K562 (cell line): ENCODE data around the gene EVA1A. TPM values are rescaled to one million over a fixed set of nuclear protein-coding genes. Genes with fewer than 3 reads are reported as not detected.

ENCODE experiments used
- ATAC-seq: fragments of 200-7000 bp; cut with Tn5 transposase; 3 replicates; pipeline ENCODE4 v1.9.1; 2020; ENCODE audit warnings: moderate library complexity
- BruUV-seq: library from RNA; stranded (reverse); fragments of 400-500 nt; replicated peaks from 2 replicates; lab custom pipeline; 2021; lab: Mats Ljungman, UMichigan
- CTCF ChIA-PET: fragments of 300-600 bp; formaldehyde crosslinking; extraction: SDS; loops from one replicate; lab custom pipeline; 2021; ENCODE audit warnings: low intra/inter-chr PET ratio; lab: Yijun Ruan, JAX
- POLR2A ChIA-PET: fragments of 300-600, 350-650 bp; sonication (Branson Sonifier 250); formaldehyde crosslinking; extraction: SDS; loops from one replicate; lab custom pipeline; 2021; ENCODE audit warnings: antibody characterized with exemption, inconsistent platforms; lab: Yijun Ruan, JAX
- DNase-seq, 4 experiments: peaks; one replicate each; pipeline versions ENCODE4 v3.0.0 to v3.0.0-alpha.2; 2011 to 2018; ENCODE audit warnings: low spot score in 3 of 4, mixed read lengths in 3 of 4; ENCODE audit errors: extremely low read depth in 1 of 4
- FAIRE-seq: peaks from 2 replicates; lab custom pipeline; 2011; peaks lifted over from hg19 to GRCh38; lab: Jason Lieb, UNC
- H2AFZ ChIP-seq: 2 replicates; pipeline ENCODE4 v1.6.0; 2011; ENCODE audit warnings: low read depth, low read length, control low read depth, inconsistent platforms
- H3K27ac ChIP-seq: fragments of 200-600 bp; 3 replicates; pipeline ENCODE4 v1.8.0; 2011; ENCODE audit warnings: low read depth, mild to moderate bottlenecking, control low read depth, inconsistent platforms, low read length, moderate library complexity, mixed read lengths; ENCODE audit errors: extremely low read depth
- H3K27me3 ChIP-seq, 2 experiments: fragments of 300-600 bp in 1 of 2; 2 replicates in 1 of 2; 3 replicates in 1 of 2; pipeline versions ENCODE4 v1.6.0 to v1.8.0; 2011; ENCODE audit warnings: inconsistent platforms in 2 of 2, low read length in 2 of 2, mild to moderate bottlenecking in 1 of 2, mixed read lengths in 1 of 2, moderate library complexity in 1 of 2; ENCODE audit not compliant: control insufficient read depth in 2 of 2, insufficient read depth in 2 of 2
- H3K36me3 ChIP-seq: fragments of 300-600 bp; 3 replicates; pipeline ENCODE4 v1.8.0; 2011; ENCODE audit warnings: mild to moderate bottlenecking, low read length, inconsistent platforms; ENCODE audit not compliant: control insufficient read depth, insufficient read depth
- H3K4me1 ChIP-seq, 2 experiments: fragments of 200-600 bp in 1 of 2; replicated peaks in 1 of 2; 2 replicates in 1 of 2; 3 replicates in 1 of 2; pipeline versions ENCODE4 v1.5.1 to v1.8.0; 2011; ENCODE audit warnings: inconsistent platforms in 2 of 2, low read length in 2 of 2, mild to moderate bottlenecking in 1 of 2, mixed read lengths in 1 of 2, moderate library complexity in 1 of 2; ENCODE audit not compliant: control insufficient read depth in 2 of 2, insufficient read depth in 2 of 2
- H3K4me2 ChIP-seq: 2 replicates; pipeline ENCODE4 v1.6.1; 2011; ENCODE audit warnings: low read length, control low read depth, inconsistent platforms, mixed read lengths; ENCODE audit not compliant: insufficient read depth
- H3K4me3 ChIP-seq: fragments of 200-600 bp; sonication (generic), shearing (Covaris generic); 2 replicates; pipeline ENCODE4 v1.5.1; 2016; ENCODE audit warnings: control low read depth, inconsistent platforms
- H3K79me2 ChIP-seq: fragments of 200-600 bp; 3 replicates; pipeline ENCODE4 v1.8.0; 2011; ENCODE audit warnings: low read length, inconsistent platforms; ENCODE audit not compliant: control insufficient read depth, insufficient read depth
- H3K9ac ChIP-seq, 2 experiments: 2 replicates each; pipeline versions ENCODE4 v1.6.0 to v1.6.1; 2011; ENCODE audit warnings: low read depth in 2 of 2, low read length in 2 of 2, control low read depth in 1 of 2, inconsistent platforms in 1 of 2, mild to moderate bottlenecking in 1 of 2, mixed read lengths in 1 of 2; ENCODE audit not compliant: insufficient read depth in 1 of 2
- H3K9me1 ChIP-seq: one replicate; pipeline ENCODE4 v1.6.0; 2011; ENCODE audit warnings: inconsistent platforms, mild to moderate bottlenecking, low read length, moderate library complexity; ENCODE audit not compliant: control insufficient read depth, insufficient read depth
- H3K9me3 ChIP-seq: replicated peaks from 2 replicates; pipeline ENCODE4 v1.5.1; 2011; ENCODE audit warnings: low read depth, low read length, inconsistent platforms; ENCODE audit not compliant: control insufficient read depth, insufficient read depth
- H4K20me1 ChIP-seq: replicated peaks from 2 replicates; pipeline ENCODE4 v1.6.1; 2011; ENCODE audit warnings: low read length, inconsistent platforms, mixed read lengths; ENCODE audit not compliant: control insufficient read depth, insufficient read depth
- DMBX1 ChIP-seq: fragments of 250-450 bp; sonication (Bioruptor Pico); IDR thresholded peaks from 2 replicates; pipeline ENCODE4 v1.8.0; 2022; ENCODE audit warnings: inconsistent platforms, mild to moderate bottlenecking, moderate library complexity, borderline replicate concordance
- ETV1 ChIP-seq: fragments of 450-650 bp; conservative IDR thresholded peaks from 2 replicates; pipeline ENCODE4 v1.6.1; 2016; ENCODE audit warnings: missing genetic modification characterization, control low read depth, low read depth, missing compliant biosample characterization
- FIP1L1 ChIP-seq: fragments of 200-400 bp; formaldehyde crosslinking; IDR thresholded peaks from 2 replicates; pipeline ENCODE4 v1.6.1; 2018; ENCODE audit warnings: mild to moderate bottlenecking, low read depth, low read length; ENCODE audit not compliant: poor library complexity, severe bottlenecking
- GABPA ChIP-seq: fragments of 200-800 bp; sonication (Bioruptor generic); conservative IDR thresholded peaks from 2 replicates; pipeline ENCODE4 v1.6.1; 2016; ENCODE audit warnings: low read depth, missing genetic modification characterization, missing compliant biosample characterization
- HNRNPH1 ChIP-seq: fragments of 200-400 bp; formaldehyde crosslinking; optimal IDR thresholded peaks from 2 replicates; pipeline ENCODE3; 2017; ENCODE audit warnings: low read depth, mild to moderate bottlenecking, low read length, moderate library complexity
- HNRNPK ChIP-seq: fragments of 200-400 bp; formaldehyde crosslinking; IDR thresholded peaks from one replicate; pipeline ENCODE4 v1.6.1; 2018; ENCODE audit warnings: mild to moderate bottlenecking, low read depth, low read length; ENCODE audit not compliant: poor library complexity, severe bottlenecking
- IFI16 ChIP-seq: fragments of 250-450 bp; sonication (Bioruptor Pico); IDR thresholded peaks from 2 replicates; pipeline ENCODE4 v2.1.2; 2022; ENCODE audit warnings: mild to moderate bottlenecking, inconsistent platforms
- ILK ChIP-seq: fragments of 450-650 bp; IDR thresholded peaks from 2 replicates; pipeline ENCODE4 v1.6.1; 2016; ENCODE audit warnings: missing genetic modification characterization, low read depth, mild to moderate bottlenecking, missing compliant biosample characterization, moderate library complexity, borderline replicate concordance
- JUND ChIP-seq, 2 experiments: IDR thresholded peaks; 2 replicates in 1 of 2; 3 replicates in 1 of 2; pipeline ENCODE4 v1.6.1; 2011; ENCODE audit warnings: borderline replicate concordance in 2 of 2, low read depth in 2 of 2, low read length in 2 of 2, improper control_type of control experiment in 1 of 2, missing biosample characterization in 1 of 2, missing genetic modification characterization in 1 of 2, missing genetic modification reagents in 1 of 2
- KDM5B ChIP-seq: fragments of 200-600 bp; sonication (generic); IDR thresholded peaks from 2 replicates; pipeline ENCODE4 v1.6.1; 2012; ENCODE audit warnings: low read depth, mild to moderate bottlenecking, moderate library complexity, low read length, control low read depth, inconsistent platforms; ENCODE audit not compliant: insufficient replicate concordance
- SREBF2 ChIP-seq: sonication (generic); formaldehyde crosslinking; IDR thresholded peaks from 2 replicates; pipeline ENCODE4 v1.4.0; 2020; ENCODE audit warnings: mild to moderate bottlenecking, missing genetic modification reagents
- U2AF1 ChIP-seq: fragments of 200-400 bp; formaldehyde crosslinking; optimal IDR thresholded peaks from 2 replicates; pipeline ENCODE3; 2017; ENCODE audit warnings: mild to moderate bottlenecking, low read depth, low read length, moderate library complexity
- WHSC1 ChIP-seq: IDR thresholded peaks from one replicate; pipeline ENCODE4 v1.6.1; 2012; ENCODE audit warnings: low read length, control low read depth, inconsistent platforms
- YBX1 ChIP-seq: fragments of 450-650 bp; IDR thresholded peaks from 2 replicates; pipeline ENCODE4 v1.7.1; 2016; ENCODE audit warnings: mild to moderate bottlenecking
- ZC3H4 ChIP-seq: sonication (generic); formaldehyde crosslinking; IDR thresholded peaks from 2 replicates; pipeline ENCODE4 v1.9.0; 2021; ENCODE audit warnings: missing genetic modification reagents, borderline replicate concordance
- ZNF232 ChIP-seq: sonication (generic); formaldehyde crosslinking; IDR thresholded peaks from 2 replicates; pipeline ENCODE4 v1.8.0; 2022; ENCODE audit warnings: mild to moderate bottlenecking, missing genetic modification reagents
- ZNF561 ChIP-seq: fragments of 450-650 bp; formaldehyde crosslinking; conservative IDR thresholded peaks from 2 replicates; pipeline ENCODE4 v1.4.0; 2020; ENCODE audit warnings: mild to moderate bottlenecking, moderate library complexity
- ZNF57 ChIP-seq: fragments of 450-650 bp; formaldehyde crosslinking; IDR thresholded peaks from 2 replicates; pipeline ENCODE4 v1.4.0; 2020; ENCODE audit warnings: mild to moderate bottlenecking, moderate library complexity
- ZNF589 ChIP-seq: fragments of 200-800 bp; sonication (Bioruptor generic); IDR thresholded peaks from 2 replicates; pipeline ENCODE4 v1.6.1; 2016; ENCODE audit warnings: low read depth, missing genetic modification characterization, missing compliant biosample characterization
- WGBS: fragments of 100-300 bp; shearing (Covaris generic); methylation state at CpG from one replicate; pipeline ENCODE4 v1.1.6; 2016; ENCODE audit warnings: low coverage, mixed read lengths; ENCODE audit not compliant: insufficient coverage; ENCODE audit errors: missing lambda C conversion rate; 5-methylcytosine and 5-hydroxymethylcytosine counted together
- in situ Hi-C: fragments of 300-500 bp; cut with MboI; formaldehyde crosslinking; loops from 4 replicates; pipeline ENCODE4 v1.15.0; 2018; ENCODE audit warnings: inconsistent platforms, mixed read lengths
- intact Hi-C: fragments of 100-400 bp; cut with micrococcal nuclease; formaldehyde crosslinking; loops from 2 replicates; pipeline ENCODE4 v1.14.2; 2022
- polyA plus RNA-seq, 8 experiments: library from polyadenylated mRNA; depleted of rRNA in 4 of 8; stranded (reverse) in 5 of 8; unstranded in 3 of 8; fragments of >200 nt; fragmentation: Nextera tagmentation in 2 of 8; fragmentation: Illumina TruSeq in 1 of 8; extraction: Ambion mirVana in 2 of 8; extraction: Trizol in 1 of 8; gene quantifications; 2 replicates each; pipeline versions ENCODE4 v1.2.1 to v1.2.3, GENCODE V29; 2011 to 2014; ENCODE audit warnings: inconsistent platforms in 1 of 8, missing spikeins in 1 of 8
- total RNA-seq, 7 experiments: library from RNA; depleted of rRNA in 6 of 7; stranded (reverse); fragments of >200 nt in 6 of 7; fragmentation: Illumina TruSeq in 2 of 7; extraction: Trizol in 2 of 7; gene quantifications; 2 replicates each; pipeline versions ENCODE4 v1.2.1 to v1.2.3, GENCODE V29; 2011 to 2021; ENCODE audit warnings: low replicate concordance in 1 of 7
- TF ChIP-seq, protein P1 (sequence below): fragments of 450-650 bp; IDR thresholded peaks from one replicate; pipeline ENCODE4 v1.6.1; 2018; ENCODE audit warnings: mild to moderate bottlenecking, moderate library complexity; ENCODE audit not compliant: partially characterized antibody

The EVA1A gene
- total and polyA plus RNA-seq, 9 of the 15 experiments (the other 6 are each of a cell fraction or from before 2014, with no cell fraction given) = not detected

DNA sequence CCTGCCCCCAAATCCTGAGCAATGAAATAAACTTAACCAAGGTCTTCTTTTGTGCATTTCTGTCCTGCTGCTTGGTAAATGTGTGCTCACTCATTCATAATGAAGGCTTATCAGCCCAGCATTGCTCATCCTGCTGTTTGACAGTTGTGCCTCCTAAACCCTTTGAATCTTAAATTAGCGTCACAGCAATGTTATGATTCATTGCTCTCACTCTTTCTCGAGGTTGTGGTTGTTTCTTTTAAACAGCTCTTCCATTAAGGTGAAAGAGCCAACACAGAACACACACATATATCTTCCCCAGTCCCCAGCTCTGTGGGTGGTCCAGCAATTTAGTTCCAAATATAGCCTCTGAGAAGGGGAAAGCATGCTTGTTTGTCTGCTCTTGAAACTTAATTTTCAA lies 84.0 kb downstream of the EVA1A start:
- H3K9me3 ChIP-seq = no peaks in the 10 kb centered on the region
- FAIRE-seq = no peak
- H3K27me3 ChIP-seq = no peaks in the 10 kb centered on the region
- H3K9me1 ChIP-seq = no peaks in the 10 kb centered on the region
- ChIA-PET POLR2A (no interaction called here), CTCF (no interaction called here)
- no peaks in the 10 kb centered on the region for H3K36me3 ChIP-seq
- TF ChIP-seq FIP1L1 (no peak), ZC3H4 (CRISPR knock-in tag) (no peak), WHSC1 (no peak), DMBX1 (CRISPR knock-in tag) (no peak), YBX1 (no peak), JUND (IDR thresholded peaks at IDR 0.05; ENCODE audit: borderline replicate concordance, low read depth, low read length) (no peak), JUND (tag; IDR thresholded peaks at IDR 0.05; ENCODE audit: borderline replicate concordance, low read depth, low read length) (no peak), ZNF232 (no peak), HNRNPH1 (no peak), HNRNPK (no peak), IFI16 (CRISPR knock-in tag) (no peak), ZNF561 (CRISPR knock-in tag) (no peak), GABPA (tag) (no peak), KDM5B (no peak), ZNF589 (CRISPR knock-in tag) (no peak), U2AF1 (no peak), ZNF57 (CRISPR knock-in tag) (no peak), ILK (tag) (no peak), SREBF2 (no peak), ETV1 (tag) (no peak)
- TF ChIP-seq, protein P1, sequence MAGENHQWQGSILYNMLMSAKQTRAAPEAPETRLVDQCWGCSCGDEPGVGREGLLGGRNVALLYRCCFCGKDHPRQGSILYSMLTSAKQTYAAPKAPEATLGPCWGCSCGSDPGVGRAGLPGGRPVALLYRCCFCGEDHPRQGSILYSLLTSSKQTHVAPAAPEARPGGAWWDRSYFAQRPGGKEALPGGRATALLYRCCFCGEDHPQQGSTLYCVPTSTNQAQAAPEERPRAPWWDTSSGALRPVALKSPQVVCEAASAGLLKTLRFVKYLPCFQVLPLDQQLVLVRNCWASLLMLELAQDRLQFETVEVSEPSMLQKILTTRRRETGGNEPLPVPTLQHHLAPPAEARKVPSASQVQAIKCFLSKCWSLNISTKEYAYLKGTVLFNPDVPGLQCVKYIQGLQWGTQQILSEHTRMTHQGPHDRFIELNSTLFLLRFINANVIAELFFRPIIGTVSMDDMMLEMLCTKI = no peak
- no peak overlapping the region for H3K9ac ChIP-seq
- no peak overlapping the region for H3K4me2 ChIP-seq
- in situ Hi-C loops = no loop called here
- no peak overlapping the region for H3K4me3 ChIP-seq
- no peaks in the 10 kb centered on the region for H4K20me1 ChIP-seq
- WGBS = 0% methylated on average over 2 of the region's 2 CpGs
- no peak overlapping the region for H2AFZ ChIP-seq
- no peaks in the 10 kb centered on the region for H3K79me2 ChIP-seq
- no TSS peak for BruUV-seq
- H3K27ac ChIP-seq = no peak overlapping the region
- no peaks in the 10 kb centered on the region for H3K4me1 ChIP-seq
- intact Hi-C loops = no loop called here
- no peak for DNase-seq
- ATAC-seq = no peak
